ENCODE results near the gene RSAD1. TPM values are rescaled to one million over a fixed set of nuclear protein-coding genes. Genes with fewer than 3 reads are reported as not detected.

The RSAD1 gene
- total RNA-seq, 4 donors from 2014 or later: 18.7 to 25.9 (median 23.4) TPM

GRCh38 chr17:50464736-50465135, 13.9 kb upstream of the RSAD1 start:
- no peak for TF ChIP-seq CTCF (IDR thresholded peaks at IDR 0.05)
- DNase-seq (ENCODE audit: low spot score): no peak
- no peak for ATAC-seq (ENCODE audit: low FRiP score)

DNA sequence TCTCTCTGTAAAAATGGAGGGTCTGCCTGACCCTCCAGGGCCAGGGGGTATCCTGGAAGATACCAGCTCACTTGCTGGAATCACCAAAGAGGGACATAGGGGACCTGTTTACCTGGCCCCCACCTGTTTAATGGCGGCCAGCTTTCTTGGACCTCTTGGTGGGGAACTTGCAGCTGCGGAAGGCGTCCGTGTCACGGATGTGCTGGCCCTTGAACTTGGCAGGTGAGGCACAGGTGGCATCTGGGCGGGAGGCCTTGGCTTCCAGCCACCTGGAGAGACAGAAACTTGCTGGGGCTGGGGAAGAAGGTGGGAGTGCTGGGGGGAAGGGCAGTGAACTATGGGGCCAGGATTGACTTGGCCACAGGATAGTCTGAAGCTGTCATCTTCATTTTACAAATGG, 13.5 kb upstream of the RSAD1 start:
- DNase-seq (ENCODE audit: low spot score) (no peak), ATAC-seq (ENCODE audit: low FRiP score) (no peak)
- no peak for TF ChIP-seq CTCF (IDR thresholded peaks at IDR 0.05)

DNA sequence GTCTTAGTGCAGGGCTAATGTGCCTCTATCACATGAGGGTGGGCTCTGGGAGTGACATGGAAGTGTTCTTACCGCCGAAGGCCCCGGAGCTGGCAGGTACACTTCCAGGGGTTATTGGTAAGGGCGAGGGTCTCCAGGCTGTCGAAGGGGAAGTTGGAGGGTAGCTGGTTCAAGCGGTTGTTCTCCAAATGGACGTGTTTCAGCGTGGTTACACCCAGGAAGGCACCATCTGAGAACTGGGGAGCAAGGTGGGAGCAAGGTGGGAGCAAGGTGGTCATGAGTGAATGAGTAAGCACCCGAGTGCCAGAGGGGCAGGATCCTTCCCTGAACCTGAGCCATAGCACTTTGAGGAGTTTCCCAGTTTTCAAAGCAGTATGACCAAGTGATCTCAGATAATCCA, 13.0 kb upstream of the RSAD1 start:
- no peak for TF ChIP-seq CTCF (IDR thresholded peaks at IDR 0.05)
- ATAC-seq (ENCODE audit: low FRiP score) (no peak), DNase-seq (ENCODE audit: low spot score) (no peak)

DNA sequence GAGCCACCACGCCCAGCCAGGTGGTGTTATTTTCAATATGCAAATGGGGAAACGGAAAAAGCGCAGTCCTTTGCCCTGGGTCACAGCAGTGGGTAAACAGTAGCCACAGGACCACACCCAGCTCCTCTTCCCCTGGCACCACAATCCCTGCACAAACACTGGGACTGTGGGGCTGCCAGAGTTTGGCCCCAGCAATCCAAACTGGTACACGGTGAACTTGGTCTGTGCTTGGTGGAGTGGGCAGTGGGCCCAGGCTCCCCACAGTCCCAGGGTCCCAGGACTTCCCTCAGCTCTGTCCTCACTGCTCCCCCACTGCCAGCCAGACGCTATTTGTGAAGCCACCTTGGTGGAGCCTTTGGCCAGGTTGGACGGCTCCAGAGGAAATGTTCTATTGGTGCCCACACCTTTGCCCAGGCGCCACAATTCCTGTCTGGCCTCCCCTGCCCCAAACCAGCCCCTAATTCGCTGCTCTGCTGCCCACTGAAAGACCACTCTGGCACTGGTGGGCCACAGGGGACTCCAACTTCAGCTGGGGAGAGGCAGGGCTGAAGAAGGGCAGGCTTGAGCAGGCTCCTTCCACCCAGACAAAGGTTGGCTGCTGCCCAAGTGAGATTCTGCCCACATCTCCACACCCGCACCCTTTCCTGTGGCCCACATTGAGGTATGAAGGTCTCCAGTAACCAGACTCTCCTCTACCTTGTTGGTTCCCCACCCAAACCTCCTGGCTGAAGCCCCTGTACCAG, 12.1 kb upstream of the RSAD1 start:
- no peak for ATAC-seq (ENCODE audit: low FRiP score)
- no peak for DNase-seq (ENCODE audit: low spot score)
- no peak for TF ChIP-seq CTCF (IDR thresholded peaks at IDR 0.05)

DNA sequence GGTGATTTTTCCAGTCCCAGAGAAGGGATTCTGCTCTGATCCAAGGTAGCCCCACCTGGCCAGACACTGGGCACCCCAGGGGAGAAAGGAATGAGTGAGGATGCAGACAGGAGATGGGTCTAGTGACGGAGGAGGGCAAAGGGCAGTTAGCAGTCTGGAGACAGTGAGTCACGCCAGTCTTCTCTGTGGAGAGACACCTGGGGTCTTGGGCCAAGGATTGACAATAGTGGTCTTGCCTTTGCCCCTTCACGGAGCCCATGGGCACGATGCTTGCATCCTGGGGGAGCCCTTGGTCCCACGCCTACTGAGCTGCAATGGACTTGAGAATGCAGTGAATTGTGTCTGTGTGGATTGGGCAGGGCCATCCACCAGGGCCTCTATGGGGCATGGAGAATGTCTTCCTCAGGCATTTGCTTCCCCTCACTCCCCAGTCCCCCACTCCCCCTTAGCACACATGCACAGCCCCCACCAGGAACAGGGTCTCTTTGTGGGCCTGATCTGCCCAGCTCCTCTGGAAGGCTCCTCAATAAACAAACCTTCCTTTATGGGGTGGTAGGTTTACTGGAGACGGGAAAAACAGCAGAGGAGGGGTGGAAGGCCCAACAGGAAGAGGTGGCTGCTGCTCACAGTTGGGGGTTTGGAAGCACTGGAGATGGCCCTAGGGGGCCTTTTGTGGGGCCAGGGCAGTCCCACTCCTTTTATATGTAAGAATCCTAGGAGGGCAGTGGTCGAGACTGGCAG, 11.4 kb upstream of the RSAD1 start:
- ATAC-seq (ENCODE audit: low FRiP score): no peak
- no peak for DNase-seq (ENCODE audit: low spot score)
- TF ChIP-seq CTCF (IDR thresholded peaks at IDR 0.05): no peak

- ATAC-seq (ENCODE audit: low FRiP score): no peak
- no peak for DNase-seq (ENCODE audit: low spot score)
- TF ChIP-seq CTCF (IDR thresholded peaks at IDR 0.05): no peak
These were observed 10.8 kb upstream of the RSAD1 start for GRCh38 chr17:50467855-50468303.
